GM19467 (cell line): ENCODE data around the gene DLX3.
"Not testable (repeated sequence)": the region's sequence is repeated elsewhere in the genome, so short reads cannot be mapped to it uniquely, and the experiment has no call there.

ENCODE experiments used
- ATAC-seq: cut with Tn5 transposase; IDR thresholded peaks from one replicate; pipeline ENCODE4 v1.9.1; 2021; ENCODE audit warnings: mild to moderate bottlenecking, moderate library complexity; ENCODE audit not compliant: unreplicated experiment

Gene DLX3

GRCh38 chr17:49995055-49995738 is at the start of gene DLX3:
TSS of gene DLX3 (minus strand) at chr17:49995224. CDS start at chr17:49994998, 226 bp downstream.
- ATAC-seq = no peak

GRCh38 chr17:50044483-50044882 is 49.5 kb upstream of the DLX3 start:
- ATAC-seq = no peak

GRCh38 chr17:50043290-50044148 is 48.5 kb upstream of the DLX3 start:
- ATAC-seq = no peak

GRCh38 chr17:50042211-50042610 is 47.2 kb upstream of the DLX3 start:
- ATAC-seq = no peak

- not testable (repeated sequence) for ATAC-seq
Observed at GRCh38 chr17:50040496-50040895, 45.5 kb upstream of the DLX3 start.

- no peak for ATAC-seq
Observed at GRCh38 chr17:50039058-50039457, 44.0 kb upstream of the DLX3 start.

- no peak for ATAC-seq
Observed at GRCh38 chr17:50037321-50038107, 42.5 kb upstream of the DLX3 start.

- no peak for ATAC-seq
Observed at GRCh38 chr17:50036455-50037261, 41.6 kb upstream of the DLX3 start.

GRCh38 chr17:50035945-50036344 is 40.9 kb upstream of the DLX3 start:
- no peak for ATAC-seq

- no peak for ATAC-seq
Observed at GRCh38 chr17:50035421-50035879, 40.4 kb upstream of the DLX3 start.

GRCh38 chr17:50034498-50035364 is 39.7 kb upstream of the DLX3 start:
- no peak for ATAC-seq

- no peak for ATAC-seq
Observed at GRCh38 chr17:50033316-50033715, 38.3 kb upstream of the DLX3 start.

- ATAC-seq = no peak
Observed at GRCh38 chr17:50029185-50029584, 34.2 kb upstream of the DLX3 start.

- ATAC-seq = no peak
Observed at GRCh38 chr17:50028736-50029120, 33.7 kb upstream of the DLX3 start.

- no peak for ATAC-seq
Observed at GRCh38 chr17:50027881-50028735, 33.1 kb upstream of the DLX3 start.

GRCh38 chr17:50027172-50027880 is 32.3 kb upstream of the DLX3 start:
- ATAC-seq = no peak

- ATAC-seq = no peak
Observed at GRCh38 chr17:50026837-50027171, 31.8 kb upstream of the DLX3 start.

- no peak for ATAC-seq
Observed at GRCh38 chr17:50026046-50026675, 31.1 kb upstream of the DLX3 start.
